BLaER1 treated with 17β-estradiol and CSF1 and Interleukin-3, amounts not matched to agents 10 nM and 100 nM (cell line): ENCODE measurements around the gene ATN1.
A peak's percentile ranks its signal among the peaks of the same experiment; 100 is the strongest.
"Not testable (repeated sequence)": the region's sequence is repeated elsewhere in the genome, so short reads cannot be mapped to it uniquely, and the experiment has no call there.

Experiments
- H3K27ac ChIP-seq, 11 experiments: shearing (Covaris generic); formaldehyde crosslinking; 2 replicates each; pipeline ENCODE4 v1.8.1; 2022
- H3K27me3 ChIP-seq, 11 experiments: shearing (Covaris generic); formaldehyde crosslinking; 2 replicates each; pipeline ENCODE4 v1.8.1; 2022
- H3K36me3 ChIP-seq, 11 experiments: shearing (Covaris generic); formaldehyde crosslinking; 2 replicates each; pipeline ENCODE4 v1.8.1; 2022
- H3K4me1 ChIP-seq, 10 experiments: shearing (Covaris generic); formaldehyde crosslinking; 2 replicates each; pipeline ENCODE4 v1.8.1; 2022
- H3K4me2 ChIP-seq, 11 experiments: shearing (Covaris generic); formaldehyde crosslinking; 2 replicates each; pipeline ENCODE4 v1.8.1; 2022
- H3K4me3 ChIP-seq, 10 experiments: shearing (Covaris generic); formaldehyde crosslinking; 2 replicates each; pipeline ENCODE4 v1.8.1; 2022
- H3K9ac ChIP-seq, 11 experiments: shearing (Covaris generic); formaldehyde crosslinking; 2 replicates each; pipeline ENCODE4 v1.8.1; 2022
- H3K9me3 ChIP-seq, 11 experiments: shearing (Covaris generic); formaldehyde crosslinking; replicated peaks in 1 of 11; 2 replicates each; pipeline ENCODE4 v1.8.1; 2022
- H4K20me1 ChIP-seq, 11 experiments: shearing (Covaris generic); formaldehyde crosslinking; 2 replicates each; pipeline ENCODE4 v1.8.1; 2022
- Cebpa-rat ChIP-seq, 11 experiments: shearing (Covaris generic); IDR thresholded peaks; 2 replicates each; pipeline ENCODE4 v1.8.1; 2022

ATN1 gene

DNA sequence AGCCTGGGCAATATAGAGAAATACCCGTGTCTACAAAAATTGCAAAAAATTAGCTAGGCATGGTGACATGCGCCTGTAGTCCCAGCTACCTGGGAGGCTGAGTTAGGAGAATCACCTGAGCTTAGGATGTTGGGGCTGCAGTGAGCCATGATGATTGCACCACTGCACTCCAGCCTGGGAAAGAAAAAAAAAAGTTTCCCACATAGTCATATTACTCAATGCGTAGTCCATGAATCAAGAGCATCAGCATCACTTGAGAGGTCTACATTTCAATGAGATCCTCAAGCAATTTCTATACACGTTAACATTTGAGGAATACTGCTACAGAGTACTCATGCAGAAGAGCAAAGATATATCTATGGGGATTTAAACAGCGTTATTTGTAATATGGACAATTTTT lies 28.3 kb upstream of the ATN1 start:
- H4K20me1 ChIP-seq: no peaks in the 10 kb centered on the region
- H3K27me3 ChIP-seq: no peaks in the 10 kb centered on the region
- H3K4me3 ChIP-seq: no peak overlapping the region
- peak overlapping the region in 10 of 11 experiments; percentile 1 to 62 (median 34); a peak in 15 of 22 replicates for H3K4me2 ChIP-seq
- H3K9me3 ChIP-seq: no peaks in the 10 kb centered on the region; a peak in 1 of 22 replicates
- no peak overlapping the region for H3K9ac ChIP-seq
- peaks cover 18 to 32% (median 24%) of the 10 kb centered on the region in 10 experiments for H3K4me1 ChIP-seq
- H3K36me3 ChIP-seq: no peaks in the 10 kb centered on the region
- no peak for TF ChIP-seq Cebpa-rat (IDR thresholded peaks at IDR 0.05)
- H3K27ac ChIP-seq: peak overlapping the region in 1 of 11 experiments; percentile 57; a peak in 1 of 22 replicates

- peaks cover 21 to 34% (median 26%) of the 10 kb centered on the region in 10 experiments for H3K4me1 ChIP-seq
- H3K4me2 ChIP-seq: peak overlapping the region in 10 of 11 experiments; percentile 1 to 62 (median 34); a peak in 15 of 22 replicates
- H3K9ac ChIP-seq: no peak overlapping the region
- no peak overlapping the region for H3K4me3 ChIP-seq
- TF ChIP-seq Cebpa-rat (IDR thresholded peaks at IDR 0.05): no peak
- H3K27me3 ChIP-seq: no peaks in the 10 kb centered on the region
- H3K27ac ChIP-seq: peak overlapping the region in 3 of 11 experiments; percentile 30 to 57 (median 39); a peak in 4 of 22 replicates
- H4K20me1 ChIP-seq: no peaks in the 10 kb centered on the region
- H3K36me3 ChIP-seq: no peaks in the 10 kb centered on the region
- H3K9me3 ChIP-seq: no peaks in the 10 kb centered on the region; a peak in 1 of 22 replicates
Measured at GRCh38 chr12:6899837-6900519, 27.8 kb upstream of the ATN1 start.

GRCh38 chr12:6902448-6902847 lies 25.3 kb upstream of the ATN1 start:
- no peaks in the 10 kb centered on the region for H3K27me3 ChIP-seq
- no peaks in the 10 kb centered on the region for H4K20me1 ChIP-seq
- H3K4me2 ChIP-seq: no peak overlapping the region
- H3K9me3 ChIP-seq: no peaks in the 10 kb centered on the region; a peak in 1 of 22 replicates
- no peak overlapping the region for H3K4me3 ChIP-seq
- H3K4me1 ChIP-seq: peaks cover 27 to 42% (median 34%) of the 10 kb centered on the region in 10 experiments
- H3K9ac ChIP-seq: no peak overlapping the region
- no peak for TF ChIP-seq Cebpa-rat (IDR thresholded peaks at IDR 0.05)
- no peak overlapping the region for H3K27ac ChIP-seq
- H3K36me3 ChIP-seq: peaks cover 0 to 14% (median 5%) of the 10 kb centered on the region in 11 experiments; a peak in 7 of 22 replicates

DNA sequence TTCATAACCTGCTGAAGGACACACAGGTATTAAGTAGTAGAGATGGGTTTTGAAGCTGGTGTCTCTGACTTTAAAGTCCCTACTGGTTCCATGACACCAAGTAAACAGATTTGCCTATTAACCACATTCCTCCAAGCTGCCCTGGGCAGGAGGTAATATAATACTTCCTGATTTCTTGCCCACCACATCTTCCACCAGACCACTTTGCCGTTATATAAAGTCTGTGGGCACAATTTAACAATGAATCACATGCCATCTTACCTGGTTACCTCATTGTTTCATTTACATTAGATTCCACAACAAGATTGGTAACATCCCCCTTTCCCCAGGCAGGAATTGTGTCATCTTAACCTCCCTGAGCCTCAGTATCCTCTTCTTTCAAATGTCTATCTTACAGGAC lies 24.0 kb upstream of the ATN1 start:
- Histone ChIP-seq H3K9me3 (no peaks in the 10 kb centered on the region; a peak in 1 of 22 replicates), H3K9ac (no peak overlapping the region), H4K20me1 (no peaks in the 10 kb centered on the region), H3K27me3 (no peaks in the 10 kb centered on the region), H3K4me2 (peak overlapping the region in 10 of 11 experiments; percentile 80 to 96 (median 94); a peak in 17 of 22 replicates), H3K4me1 (peaks cover 27 to 42% (median 34%) of the 10 kb centered on the region in 10 experiments), H3K4me3 (no peak overlapping the region), H3K27ac (0 out of 22 replicates have a peak overlapping the region, but pooled peaks of 1 of the 11 experiments have one; percentile 44), H3K36me3 (peaks cover 0 to 21% (median 5%) of the 10 kb centered on the region in 11 experiments; a peak in 7 of 22 replicates)
- TF ChIP-seq Cebpa-rat (IDR thresholded peaks at IDR 0.05): no peak

DNA sequence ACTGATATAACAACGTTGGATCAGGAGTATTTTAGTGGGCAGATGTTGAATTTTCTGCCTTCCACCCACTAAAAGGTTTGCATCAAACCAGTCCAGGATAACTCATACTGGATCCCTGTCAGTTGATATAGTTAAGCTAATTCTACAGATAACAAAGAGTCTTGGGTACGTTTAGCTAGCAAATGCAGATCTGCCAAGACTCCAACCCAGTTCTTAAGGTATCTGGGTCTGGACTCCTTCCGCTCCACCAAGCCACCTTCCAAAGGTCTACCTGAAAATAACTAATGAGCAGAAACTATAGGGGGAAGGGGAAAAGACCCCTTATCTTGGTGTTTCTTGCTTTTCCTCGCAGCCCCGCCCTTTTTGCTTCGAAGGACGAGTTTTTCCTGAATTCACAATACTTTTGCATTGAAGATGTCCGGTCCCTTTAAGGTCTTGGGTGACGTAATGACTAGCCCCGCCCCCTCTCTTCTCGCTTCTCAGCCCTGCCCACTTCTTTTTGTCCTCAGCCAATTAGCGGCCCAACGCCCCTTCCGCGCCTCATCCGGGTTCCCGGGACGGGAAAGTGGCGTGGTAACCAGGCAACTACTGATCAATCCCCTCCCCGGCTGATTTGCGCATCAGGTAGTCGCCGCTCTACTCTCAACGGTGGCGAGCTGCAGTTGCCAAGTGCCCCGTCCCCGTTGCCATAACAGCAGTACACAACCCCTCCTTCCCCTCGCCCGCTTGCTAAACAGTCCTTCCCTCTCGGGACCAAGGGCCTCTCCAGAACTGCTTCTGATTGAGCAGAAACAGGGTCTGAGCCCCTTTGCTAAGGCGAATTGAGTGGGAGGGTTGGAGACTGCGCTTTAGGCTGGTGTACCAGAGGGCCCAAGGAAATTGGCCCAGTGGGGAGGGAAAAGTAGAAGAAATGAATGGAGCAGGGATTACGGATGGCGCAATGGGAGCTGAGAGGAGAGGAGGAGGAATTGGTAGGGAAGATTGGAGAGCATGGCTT lies 23.2 kb upstream of the ATN1 start, which contains the start of gene LRRC23:
Gene LRRC23, plus strand, starts transcription at position 543 of the 997 bp plus-strand sequence. CDS start 812 bp downstream, outside the sequence.
- Histone ChIP-seq H3K9me3 (no peaks in the 10 kb centered on the region; a peak in 1 of 22 replicates), H3K4me3 (peak within 1 kb of the TSS; percentile 65 to 76 (median 70)), H3K4me1 (peaks cover 23 to 35% (median 28%) of the 10 kb centered on the region in 10 experiments), H3K27ac (peak within 1 kb of the TSS; percentile 62 to 78 (median 74)), H3K4me2 (peak within 1 kb of the TSS; percentile 80 to 96 (median 94)), H3K27me3 (no peaks in the 10 kb centered on the region), H4K20me1 (no peaks in the 10 kb centered on the region), H3K36me3 (peaks cover 0 to 21% (median 5%) of the 10 kb centered on the region in 11 experiments; a peak in 7 of 22 replicates), H3K9ac (peak within 1 kb of the TSS; percentile 73 to 82 (median 80))
- peak in 1 of 11 experiments; percentile 44; a peak in 1 of 22 replicates for TF ChIP-seq Cebpa-rat (IDR thresholded peaks at IDR 0.05)

DNA sequence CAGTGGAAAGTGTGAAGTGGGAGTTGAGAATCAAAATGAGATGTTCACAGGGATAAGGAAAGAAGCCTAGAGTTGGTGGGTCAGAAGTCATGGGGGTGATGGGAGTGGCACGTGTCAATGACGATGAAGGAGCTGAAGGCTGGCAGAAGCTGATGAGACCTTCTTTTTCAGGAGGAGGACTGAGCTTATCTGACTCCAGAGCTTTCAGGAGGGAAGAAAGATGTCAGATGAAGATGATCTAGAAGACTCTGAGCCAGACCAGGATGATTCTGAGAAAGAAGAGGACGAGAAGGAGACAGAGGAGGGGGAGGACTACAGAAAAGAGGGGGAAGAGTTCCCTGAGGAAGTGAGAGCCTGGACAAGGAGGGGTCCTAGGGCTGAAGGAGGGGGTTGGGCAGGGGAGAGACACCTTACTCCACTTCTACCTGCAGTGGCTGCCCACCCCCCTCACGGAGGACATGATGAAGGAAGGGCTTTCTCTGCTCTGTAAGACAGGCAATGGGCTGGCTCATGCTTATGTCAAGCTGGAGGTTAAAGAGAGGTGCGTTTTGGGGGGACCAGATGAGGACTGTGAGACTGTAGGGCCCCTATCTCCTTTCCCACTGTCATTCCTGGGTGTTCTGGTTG lies 22.2 kb upstream of the ATN1 start:
- Histone ChIP-seq H3K4me3 (peak overlapping the region; percentile 65 to 76 (median 70)), H3K4me2 (peak overlapping the region; percentile 80 to 96 (median 94)), H3K9me3 (no peaks in the 10 kb centered on the region; a peak in 1 of 22 replicates), H4K20me1 (no peaks in the 10 kb centered on the region), H3K4me1 (peaks cover 16 to 26% (median 21%) of the 10 kb centered on the region in 10 experiments; a peak in 19 of 20 replicates), H3K27ac (peak overlapping the region in 10 of 11 experiments; percentile 62 to 78 (median 74); a peak in 12 of 22 replicates), H3K36me3 (peaks cover 0 to 21% (median 5%) of the 10 kb centered on the region in 11 experiments; a peak in 7 of 22 replicates), H3K9ac (peak overlapping the region; percentile 73 to 82 (median 80)), H3K27me3 (peaks cover 0 to 5% (median 0%) of the 10 kb centered on the region in 11 experiments; a peak in 2 of 22 replicates)
- no peak for TF ChIP-seq Cebpa-rat (IDR thresholded peaks at IDR 0.05)

GRCh38 chr12:6908141-6908540 lies 19.6 kb upstream of the ATN1 start:
- H3K4me3 ChIP-seq, H3K4me2 ChIP-seq, H4K20me1 ChIP-seq, H3K9me3 ChIP-seq, H3K27ac ChIP-seq, H3K9ac ChIP-seq: not testable (repeated sequence)
- peaks cover 16 to 24% (median 20%) of the 10 kb centered on the region in 10 experiments; a peak in 19 of 20 replicates for H3K4me1 ChIP-seq
- peaks cover 17 to 30% (median 26%) of the 10 kb centered on the region in 11 experiments for H3K27me3 ChIP-seq
- peaks cover 0 to 21% (median 5%) of the 10 kb centered on the region in 11 experiments; a peak in 7 of 22 replicates for H3K36me3 ChIP-seq
